HPDE6-E6E7 (cell line): ENCODE data around the gene ARHGAP44.
"Not testable (repeated sequence)": the region's sequence is repeated elsewhere in the genome, so short reads cannot be mapped to it uniquely, and the experiment has no call there.

Source experiments
- DNase-seq: peaks from one replicate; pipeline ENCODE4 v3.0.0; 2011; ENCODE audit warnings: missing footprints; ENCODE audit errors: extremely low spot score

ARHGAP44 gene

DNA sequence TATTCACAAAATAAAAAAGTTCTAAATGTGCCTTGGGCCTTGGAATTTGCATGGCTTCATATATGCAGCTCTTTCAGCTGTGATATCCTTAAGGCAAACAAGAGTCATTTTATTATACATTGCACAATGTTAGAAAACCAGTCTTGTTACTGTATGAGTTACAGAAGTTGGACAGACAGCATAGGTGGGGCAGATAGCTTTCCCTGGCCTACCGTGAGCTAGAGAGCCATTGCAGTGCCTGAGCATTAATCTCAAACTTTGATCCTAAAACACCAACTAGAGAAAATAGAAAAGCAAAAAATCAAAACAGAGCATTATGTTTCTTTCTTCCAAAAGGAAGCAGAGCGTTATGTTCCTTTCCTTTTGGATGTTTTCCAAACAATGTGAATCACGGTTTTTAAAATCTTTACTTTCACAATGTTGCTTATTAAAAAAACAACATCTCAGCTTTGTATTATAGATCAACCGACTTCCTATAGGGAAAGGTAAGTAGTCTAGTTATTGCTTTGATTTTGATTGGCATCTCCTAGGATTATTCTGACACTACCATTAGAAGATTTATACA lies 32.2 kb downstream of the ARHGAP44 start:
- DNase-seq = no peak

- DNase-seq = no peak
Measured at GRCh38 chr17:12826431-12826830, 37.1 kb downstream of the ARHGAP44 start.

- DNase-seq = no peak
Measured at GRCh38 chr17:12830777-12831247, 41.5 kb downstream of the ARHGAP44 start.

DNA sequence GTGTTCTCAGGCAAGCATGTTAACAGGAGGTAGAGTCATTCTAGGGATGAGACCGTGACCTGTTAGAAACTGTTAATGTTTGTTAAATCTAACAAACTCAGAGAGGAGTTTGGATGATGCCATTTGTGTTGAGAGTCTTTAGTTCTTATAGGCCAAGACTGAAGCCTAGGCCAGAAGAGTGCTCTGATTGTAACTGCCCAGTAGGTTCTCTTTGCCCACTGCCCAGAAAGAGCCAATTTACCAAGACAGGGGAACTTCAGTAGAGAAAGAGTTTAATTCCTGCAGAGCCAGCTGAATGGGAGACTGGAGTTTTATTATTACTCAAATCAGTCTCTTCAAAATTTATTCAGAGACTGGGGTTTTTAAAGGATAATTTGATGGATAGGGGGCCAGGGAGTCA lies 42.5 kb downstream of the ARHGAP44 start:
- no peak for DNase-seq

- DNase-seq = no peak
Measured at GRCh38 chr17:12839042-12839441, 49.7 kb downstream of the ARHGAP44 start.

- no peak for DNase-seq
Measured at GRCh38 chr17:12842936-12843335, 53.6 kb downstream of the ARHGAP44 start.

GRCh38 chr17:12850996-12851395 lies 61.7 kb downstream of the ARHGAP44 start:
- no peak for DNase-seq

DNA sequence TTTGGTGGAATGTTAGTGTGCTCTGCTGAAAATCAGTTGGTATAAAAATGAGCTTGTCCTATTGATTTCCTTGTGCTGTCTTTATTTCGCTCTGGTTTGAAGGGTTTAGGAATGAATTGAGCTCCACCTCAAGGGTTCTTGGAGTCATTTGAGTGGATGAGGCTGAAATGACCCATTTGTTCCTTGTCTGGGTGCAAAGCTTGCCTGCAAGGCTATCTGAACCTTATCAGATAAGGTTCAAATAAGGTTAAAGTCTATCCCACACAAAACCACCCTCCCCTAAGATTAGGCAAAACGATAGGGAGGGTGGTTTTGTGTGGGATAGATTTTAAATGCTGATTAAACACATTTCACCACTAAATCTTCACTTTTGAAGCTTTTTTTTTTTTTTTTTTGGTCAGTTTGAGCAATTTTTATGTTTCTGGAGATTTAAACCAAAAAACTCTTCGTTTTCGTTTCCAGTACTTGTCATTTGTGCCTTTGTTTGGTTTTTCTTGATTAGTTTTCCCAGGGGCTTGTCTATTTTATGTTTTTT lies 62.7 kb downstream of the ARHGAP44 start:
- no peak for DNase-seq

- DNase-seq = no peak
Measured at GRCh38 chr17:12853921-12854320, 64.6 kb downstream of the ARHGAP44 start.

GRCh38 chr17:12856416-12856815 lies 67.1 kb downstream of the ARHGAP44 start:
- no peak for DNase-seq

GRCh38 chr17:12857592-12857991 lies 68.3 kb downstream of the ARHGAP44 start:
- DNase-seq = no peak

GRCh38 chr17:12859520-12859919 lies 70.2 kb downstream of the ARHGAP44 start:
- DNase-seq = no peak

DNA sequence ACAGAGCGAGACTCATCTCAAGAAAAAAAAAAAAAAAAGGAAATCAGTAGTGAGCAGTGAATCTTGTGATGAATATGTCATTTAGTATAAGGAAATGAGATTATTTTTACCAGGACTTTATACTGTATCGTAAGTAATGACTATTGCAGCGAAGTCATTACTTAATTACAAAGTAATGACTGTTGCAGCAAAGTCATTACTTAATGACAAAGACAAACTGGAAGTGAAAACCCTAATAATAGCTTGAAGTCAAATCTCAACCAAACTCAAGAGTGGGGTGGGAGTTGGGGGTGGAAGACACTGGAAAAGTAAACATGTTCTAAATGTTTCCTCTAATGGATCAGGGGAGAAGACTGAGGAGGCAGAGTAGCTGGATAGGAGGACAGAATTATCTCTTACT lies 76.5 kb downstream of the ARHGAP44 start:
- no peak for DNase-seq

DNA sequence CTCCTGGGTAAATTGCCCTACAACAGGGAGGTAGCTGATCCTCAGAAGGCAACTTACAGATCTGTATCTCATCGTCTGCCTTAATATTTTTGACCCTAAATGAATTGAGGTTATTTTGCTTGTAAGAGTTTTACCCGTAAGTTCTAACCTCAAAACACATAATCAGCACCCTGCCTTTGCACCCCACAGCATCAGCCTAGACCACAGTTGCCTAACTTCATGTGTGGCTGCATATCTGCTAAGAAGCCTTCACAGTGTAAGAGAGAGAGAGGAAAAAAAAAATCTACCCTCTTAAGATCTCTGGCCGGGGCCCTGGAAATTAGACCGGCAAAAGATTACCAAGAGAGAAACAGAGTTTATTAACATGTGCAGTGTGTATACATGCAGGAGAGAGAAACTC lies 76.9 kb downstream of the ARHGAP44 start:
- DNase-seq = no peak

- DNase-seq = no peak
Measured at GRCh38 chr17:12867726-12868125, 78.4 kb downstream of the ARHGAP44 start.

GRCh38 chr17:12873415-12874125 lies 84.3 kb downstream of the ARHGAP44 start:
- DNase-seq = not testable (repeated sequence)

DNA sequence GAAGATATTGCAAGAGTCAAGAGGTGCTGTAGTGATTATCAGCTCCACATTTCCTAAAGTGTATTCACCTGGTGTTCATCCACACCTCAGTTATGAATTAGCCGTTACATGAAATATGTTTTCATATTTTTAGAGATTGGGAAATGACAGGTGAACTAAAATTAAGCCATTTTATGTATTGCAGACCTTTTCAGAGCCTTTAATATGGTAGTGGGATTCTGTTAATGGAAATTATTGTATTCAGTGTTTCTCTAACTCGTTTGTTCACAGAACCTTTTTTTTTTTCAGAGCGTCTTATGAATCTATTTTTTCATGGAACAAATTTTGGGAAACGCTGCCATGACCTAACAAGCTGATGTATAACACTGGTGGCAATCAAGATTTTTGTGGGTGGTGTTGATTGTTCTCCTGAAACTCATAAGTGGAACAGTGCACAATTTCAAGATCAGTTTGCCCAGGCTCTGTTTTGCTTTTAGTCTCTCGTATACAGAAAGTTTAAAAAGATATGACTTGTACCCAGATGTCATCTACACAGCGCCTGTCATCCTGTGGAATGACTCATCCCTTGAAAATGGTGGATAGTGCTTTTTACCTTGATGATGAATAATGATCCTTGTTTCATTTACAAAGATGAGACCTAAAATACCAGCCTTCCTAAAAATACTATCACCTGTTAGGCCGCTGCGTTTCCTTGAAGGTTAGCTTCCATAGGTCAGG lies 88.8 kb downstream of the ARHGAP44 start:
- no peak for DNase-seq

DNA sequence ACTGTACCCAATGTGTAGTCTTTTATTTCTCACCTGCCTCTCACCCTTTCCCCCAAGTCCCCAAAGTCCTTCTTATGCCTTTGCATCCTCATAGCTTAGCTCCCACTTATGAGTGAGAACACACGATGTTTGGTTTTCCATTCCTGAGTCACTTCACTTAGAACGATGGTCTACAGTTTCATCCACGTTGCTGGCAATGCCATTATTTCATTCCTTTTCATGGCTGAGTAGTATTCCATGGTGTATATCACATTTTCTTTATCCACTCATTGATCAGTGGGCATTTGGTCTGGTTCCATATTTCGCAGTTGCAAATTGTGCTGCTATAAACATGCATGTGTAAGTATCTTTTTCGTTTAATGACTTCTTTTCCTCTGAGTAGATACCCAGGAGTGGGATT lies 89.8 kb downstream of the ARHGAP44 start:
- not testable (repeated sequence) for DNase-seq

- DNase-seq = no peak
Measured at GRCh38 chr17:12883472-12883871, 94.2 kb downstream of the ARHGAP44 start.

- no peak for DNase-seq
Measured at GRCh38 chr17:12887088-12887487, 97.8 kb downstream of the ARHGAP44 start.

GRCh38 chr17:12896180-12896785 lies 107.0 kb downstream of the ARHGAP44 start:
- DNase-seq = no peak

DNA sequence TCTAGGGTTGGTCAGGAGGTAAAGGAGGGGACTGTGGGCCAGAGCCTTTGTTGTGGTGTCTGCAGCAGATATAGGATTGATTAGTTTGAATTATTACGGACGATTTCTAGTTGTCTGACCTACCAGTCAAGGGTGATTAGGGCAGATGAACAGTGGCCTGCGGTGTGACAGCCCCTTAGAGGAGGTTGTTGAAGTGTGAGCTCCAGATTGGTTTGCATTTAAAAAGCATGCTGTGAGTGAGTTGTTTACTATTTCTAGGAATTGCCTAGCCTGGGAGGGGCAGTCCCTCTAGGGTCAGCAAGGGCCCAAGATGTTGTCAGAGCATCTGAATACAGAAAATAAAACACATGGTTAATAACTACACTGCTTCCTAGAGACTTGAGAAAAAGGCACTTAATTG lies 108.8 kb downstream of the ARHGAP44 start:
- no peak for DNase-seq
